OCI-LY7 (cell line): ENCODE data around the gene SPHKAP. TPM values are rescaled to one million over a fixed set of nuclear protein-coding genes. Genes with fewer than 3 reads are reported as not detected.

Experiments
- BruUV-seq: library from RNA; stranded (reverse); fragments of 400-500 nt; replicated peaks from 2 replicates; lab custom pipeline; 2021; lab: Mats Ljungman, UMichigan
- CTCF ChIA-PET: fragments of 300-600 bp; sonication (Branson Sonifier 250); formaldehyde crosslinking; loops from one replicate; lab custom pipeline; 2022; ENCODE audit warnings: antibody characterized with exemption; ENCODE audit not compliant: unreplicated experiment; lab: Charles Lee
- POLR2A ChIA-PET: fragments of 300-600 bp; sonication (Branson Sonifier 250); formaldehyde crosslinking; loops from one replicate; lab custom pipeline; 2022; ENCODE audit warnings: antibody characterized with exemption; lab: Charles Lee
- DNase-seq: peaks from one replicate; pipeline ENCODE4 v3.0.0-alpha.2; 2015; ENCODE audit warnings: low spot score
- H2AFZ ChIP-seq: fragments of 200-600 bp; sonication (generic), shearing (Covaris generic); 2 replicates; pipeline ENCODE4 v1.6.1; 2014; ENCODE audit warnings: mild to moderate bottlenecking, antibody characterized with exemption, low read length, moderate library complexity
- H3K27ac ChIP-seq: fragments of 200-600 bp; sonication (generic); 2 replicates; pipeline ENCODE4 v1.5.1; 2014; ENCODE audit warnings: mixed run types, low read depth, mild to moderate bottlenecking, moderate library complexity, low read length, inconsistent platforms; ENCODE audit not compliant: poor library complexity, severe bottlenecking
- H3K36me3 ChIP-seq: fragments of 200-600 bp; sonication (generic); 2 replicates; pipeline ENCODE4 v1.6.1; 2014; ENCODE audit warnings: mild to moderate bottlenecking, antibody characterized with exemption, low read length, moderate library complexity, mixed read lengths; ENCODE audit not compliant: insufficient read depth
- H3K4me1 ChIP-seq: fragments of 200-600 bp; sonication (generic); 2 replicates; pipeline ENCODE4 v1.5.1; 2014; ENCODE audit warnings: mild to moderate bottlenecking, low read length; ENCODE audit not compliant: insufficient read depth, poor library complexity, severe bottlenecking
- H3K4me2 ChIP-seq: fragments of 200-600 bp; sonication (generic); 2 replicates; pipeline ENCODE4 v1.6.1; 2014; ENCODE audit warnings: mild to moderate bottlenecking, low read length
- H3K4me3 ChIP-seq: fragments of 200-600 bp; sonication (generic); 2 replicates; pipeline ENCODE4 v1.5.1; 2014; ENCODE audit warnings: mild to moderate bottlenecking, low read depth, low read length; ENCODE audit not compliant: poor library complexity, severe bottlenecking
- H3K79me2 ChIP-seq: fragments of 200-600 bp; sonication (generic); 2 replicates; pipeline ENCODE4 v1.6.1; 2016; ENCODE audit warnings: low read depth, mild to moderate bottlenecking, low read length, moderate library complexity, mixed read lengths; ENCODE audit not compliant: insufficient read depth
- H3K9me2 ChIP-seq: fragments of 200-600 bp; sonication (generic); 2 replicates; pipeline ENCODE4 v1.6.1; 2016; ENCODE audit warnings: mild to moderate bottlenecking, low read length, mixed read lengths; ENCODE audit not compliant: insufficient read depth
- H3K9me3 ChIP-seq: fragments of 200-600 bp; sonication (generic); 2 replicates; pipeline ENCODE4 v1.6.1; 2014; ENCODE audit warnings: mild to moderate bottlenecking, mixed run types, low read length, mixed read lengths
- H4K20me1 ChIP-seq: fragments of 200-600 bp; sonication (generic); 2 replicates; pipeline ENCODE4 v1.6.1; 2014; ENCODE audit warnings: mild to moderate bottlenecking, antibody characterized with exemption, low read length, moderate library complexity, mixed read lengths; ENCODE audit not compliant: insufficient read depth
- EZH2phosphoT487 ChIP-seq: fragments of 200-600 bp; sonication (generic); IDR thresholded peaks from 2 replicates; pipeline ENCODE4 v1.6.1; 2018; ENCODE audit warnings: low read depth, borderline replicate concordance, mild to moderate bottlenecking, mixed run types, antibody characterized with exemption, low read length, moderate library complexity, mixed read lengths
- intact Hi-C: fragments of 100-400 bp; cut with micrococcal nuclease; formaldehyde crosslinking; loops from one replicate; pipeline ENCODE4 v1.10.0; 2022; ENCODE audit not compliant: unreplicated experiment
- total RNA-seq, 2 experiments: library from RNA; depleted of rRNA in 1 of 2; stranded (reverse); fragments of >200 nt in 1 of 2; shearing (Covaris generic) in 1 of 2; gene quantifications; 2 replicates each; pipeline ENCODE4 v1.2.3, GENCODE V29; 2014 to 2022
- TF ChIP-seq, protein P1 (sequence below): fragments of 200-600 bp; sonication (generic); conservative IDR thresholded peaks from 2 replicates; pipeline ENCODE4 v1.5.1; 2014; ENCODE audit warnings: mild to moderate bottlenecking, antibody characterized with exemption, low read length, moderate library complexity, mixed read lengths

The SPHKAP gene
- total RNA-seq, 2 experiments from 2014 or later = not detected

DNA sequence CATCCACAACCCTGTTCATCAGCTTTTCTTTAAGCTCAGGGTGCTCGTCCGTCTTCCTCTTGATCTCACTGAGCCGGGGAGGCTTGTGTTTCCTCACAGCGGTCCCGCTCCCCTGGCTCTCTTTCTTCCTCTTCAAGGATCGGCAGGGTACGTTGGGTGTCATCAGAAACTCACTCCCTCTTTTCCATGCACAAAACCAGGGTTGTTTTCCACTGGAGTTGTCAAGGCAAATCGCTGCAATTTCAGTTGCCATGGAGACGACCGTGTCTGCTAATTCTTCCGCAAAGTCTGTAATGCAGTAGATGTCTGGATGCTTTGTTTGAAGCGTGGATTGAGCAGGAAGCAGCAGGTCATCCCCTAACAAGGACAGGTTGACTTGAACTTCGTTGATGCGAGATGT lies 163.7 kb downstream of the SPHKAP start:
- Histone ChIP-seq H3K4me3 (no peak overlapping the region), H3K36me3 (no peaks in the 10 kb centered on the region), H4K20me1 (no peaks in the 10 kb centered on the region), H3K9me3 (no peaks in the 10 kb centered on the region), H3K9me2 (no peaks in the 10 kb centered on the region), H3K27ac (no peak overlapping the region), H3K79me2 (no peaks in the 10 kb centered on the region), H2AFZ (no peak overlapping the region), H3K4me2 (no peak overlapping the region), H3K4me1 (no peaks in the 10 kb centered on the region)
- ChIA-PET POLR2A (no interaction called here), CTCF (interaction anchor here (0.5 kb wide), 1 partner anchor 323 kb away, joined by 3 read pairs; no protein-coding TSS in a partner anchor)
- no peak for TF ChIP-seq EZH2phosphoT487
- TF ChIP-seq, protein P1, sequence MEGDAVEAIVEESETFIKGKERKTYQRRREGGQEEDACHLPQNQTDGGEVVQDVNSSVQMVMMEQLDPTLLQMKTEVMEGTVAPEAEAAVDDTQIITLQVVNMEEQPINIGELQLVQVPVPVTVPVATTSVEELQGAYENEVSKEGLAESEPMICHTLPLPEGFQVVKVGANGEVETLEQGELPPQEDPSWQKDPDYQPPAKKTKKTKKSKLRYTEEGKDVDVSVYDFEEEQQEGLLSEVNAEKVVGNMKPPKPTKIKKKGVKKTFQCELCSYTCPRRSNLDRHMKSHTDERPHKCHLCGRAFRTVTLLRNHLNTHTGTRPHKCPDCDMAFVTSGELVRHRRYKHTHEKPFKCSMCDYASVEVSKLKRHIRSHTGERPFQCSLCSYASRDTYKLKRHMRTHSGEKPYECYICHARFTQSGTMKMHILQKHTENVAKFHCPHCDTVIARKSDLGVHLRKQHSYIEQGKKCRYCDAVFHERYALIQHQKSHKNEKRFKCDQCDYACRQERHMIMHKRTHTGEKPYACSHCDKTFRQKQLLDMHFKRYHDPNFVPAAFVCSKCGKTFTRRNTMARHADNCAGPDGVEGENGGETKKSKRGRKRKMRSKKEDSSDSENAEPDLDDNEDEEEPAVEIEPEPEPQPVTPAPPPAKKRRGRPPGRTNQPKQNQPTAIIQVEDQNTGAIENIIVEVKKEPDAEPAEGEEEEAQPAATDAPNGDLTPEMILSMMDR = no peak
- intact Hi-C loops = no loop called here
- DNase-seq = no peak
- BruUV-seq = no TSS peak

DNA sequence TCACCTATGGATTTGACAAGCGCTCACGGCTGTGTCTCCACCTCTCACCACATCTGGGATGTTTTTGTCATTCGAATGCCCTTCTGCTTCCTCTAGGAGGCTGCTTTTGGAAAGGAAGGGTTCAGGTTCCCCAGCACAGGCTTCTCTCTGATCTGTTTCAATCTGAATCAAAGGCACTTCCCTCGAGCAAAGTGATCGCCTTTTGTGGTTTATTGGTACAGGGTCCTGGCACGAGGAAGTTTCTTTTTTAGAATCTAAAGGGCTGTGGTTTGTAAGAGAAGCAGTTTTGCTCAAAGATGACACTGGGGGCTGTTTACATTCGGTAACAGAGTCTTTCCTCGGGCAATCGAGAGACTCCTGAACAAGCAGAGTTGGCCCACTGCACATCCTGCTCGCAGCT lies 165.1 kb downstream of the SPHKAP start:
- intact Hi-C loops = no loop called here
- Histone ChIP-seq H3K9me2 (no peaks in the 10 kb centered on the region), H4K20me1 (no peaks in the 10 kb centered on the region), H3K4me3 (no peak overlapping the region), H3K79me2 (no peaks in the 10 kb centered on the region), H3K4me2 (no peak overlapping the region), H3K27ac (no peak overlapping the region), H2AFZ (no peak overlapping the region), H3K36me3 (no peaks in the 10 kb centered on the region), H3K4me1 (no peaks in the 10 kb centered on the region), H3K9me3 (no peaks in the 10 kb centered on the region)
- no peak for DNase-seq
- TF ChIP-seq, protein P1 = no peak
- no peak for TF ChIP-seq EZH2phosphoT487
- no TSS peak for BruUV-seq
- ChIA-PET POLR2A (no interaction called here), CTCF (no interaction called here)

DNA sequence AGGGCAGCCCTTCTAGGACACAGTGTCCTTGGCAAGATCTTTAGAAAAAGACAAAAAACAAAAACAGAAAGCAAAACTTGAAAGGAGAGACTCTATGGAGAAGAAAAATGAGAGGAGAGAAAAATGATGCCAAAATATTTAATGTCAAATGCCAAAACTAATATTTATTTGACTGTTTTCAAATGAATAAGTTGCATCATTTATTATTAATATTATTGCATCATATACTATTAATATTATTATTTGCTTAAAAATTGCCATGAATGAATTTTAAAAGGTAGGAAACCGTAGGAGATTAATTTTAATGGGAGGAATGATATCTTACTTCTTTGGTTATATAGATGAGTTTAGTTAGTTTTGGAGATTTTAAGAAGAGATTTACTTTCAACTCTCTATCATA lies 165.7 kb downstream of the SPHKAP start:
- Histone ChIP-seq H3K79me2 (no peaks in the 10 kb centered on the region), H3K4me1 (no peaks in the 10 kb centered on the region), H4K20me1 (no peaks in the 10 kb centered on the region), H3K9me2 (no peaks in the 10 kb centered on the region), H2AFZ (no peak overlapping the region), H3K4me3 (no peak overlapping the region), H3K4me2 (no peak overlapping the region), H3K9me3 (no peaks in the 10 kb centered on the region), H3K36me3 (no peaks in the 10 kb centered on the region), H3K27ac (no peak overlapping the region)
- DNase-seq = no peak
- BruUV-seq = no TSS peak
- intact Hi-C loops = no loop called here
- TF ChIP-seq, protein P1 = no peak
- no peak for TF ChIP-seq EZH2phosphoT487
- ChIA-PET CTCF (no interaction called here), POLR2A (no interaction called here)
